Measurements from ENCODE around the gene PRM2.

GRCh38 chr16:11315510-11315909 is 39.2 kb upstream of the PRM2 start:
- TF ChIP-seq CTCF (IDR thresholded peaks at IDR 0.05; ENCODE audit: borderline replicate concordance, extremely low read depth, low read length, poor library complexity, severe bottlenecking) (no peak), EZH2 (IDR thresholded peaks at IDR 0.05; ENCODE audit: borderline replicate concordance, low read depth, low read length, severe bottlenecking) (no peak)
